Fibroblast of pulmonary artery (primary cell): ENCODE data around the gene ARHGAP6.
A peak's percentile ranks its signal among the peaks of the same experiment; 100 is the strongest.

Experiments
- DNase-seq: peaks from one replicate; pipeline ENCODE4 v3.0.0-alpha.2; 2010; ENCODE audit warnings: low read depth
- H3K4me3 ChIP-seq: replicated peaks from 2 replicates; pipeline ENCODE4 v1.5.1; 2011; ENCODE audit warnings: low read depth, mild to moderate bottlenecking, control low read depth, low read length, moderate library complexity
- CTCF ChIP-seq: IDR thresholded peaks from 2 replicates; pipeline ENCODE4 v1.5.1; 2011; ENCODE audit warnings: mild to moderate bottlenecking, control low read depth, low read length, inconsistent platforms; ENCODE audit errors: missing control alignments

The ARHGAP6 gene

GRCh38 chrX:11541510-11541909 is 124.2 kb downstream of the ARHGAP6 start:
- no peak for TF ChIP-seq CTCF

GRCh38 chrX:11540532-11541377 is 125.0 kb downstream of the ARHGAP6 start:
- peak; percentile 15 for TF ChIP-seq CTCF
- DNase-seq, result no peak
- H3K4me3 ChIP-seq, result no peak overlapping the region

More at GRCh38 chrX:11541510-11541909, 124.2 kb downstream of the ARHGAP6 start:
- no peak overlapping the region for H3K4me3 ChIP-seq
- peak; percentile 33 for DNase-seq

- no peak overlapping the region for H3K4me3 ChIP-seq
- no peak for TF ChIP-seq CTCF
- DNase-seq, result no peak
Observed at GRCh38 chrX:11537141-11537540, 128.6 kb downstream of the ARHGAP6 start.

GRCh38 chrX:11535156-11535919 is 130.4 kb downstream of the ARHGAP6 start:
- no peak for DNase-seq
- no peak overlapping the region for H3K4me3 ChIP-seq
- TF ChIP-seq CTCF, result no peak

GRCh38 chrX:11533199-11533651 is 132.5 kb downstream of the ARHGAP6 start:
- peak; percentile 85 for DNase-seq
- TF ChIP-seq CTCF, result peak; percentile 49

GRCh38 chrX:11532291-11533078 is 133.2 kb downstream of the ARHGAP6 start:
- H3K4me3 ChIP-seq, result no peak overlapping the region
- no peak for DNase-seq
- TF ChIP-seq CTCF, result no peak

More at GRCh38 chrX:11533199-11533651, 132.5 kb downstream of the ARHGAP6 start:
- no peak overlapping the region for H3K4me3 ChIP-seq
